GM23338 (cell line): ENCODE results near the gene MYO18A.

Experiments
- EZH2 ChIP-seq: fragments of 200-600 bp; sonication (generic); IDR thresholded peaks from one replicate; pipeline ENCODE4 v1.8.0; 2017; ENCODE audit warnings: antibody characterized with exemption, mild to moderate bottlenecking, low read depth; ENCODE audit not compliant: unreplicated experiment
- EZH2phosphoT487 ChIP-seq: fragments of 200-600 bp; sonication (generic); IDR thresholded peaks from one replicate; pipeline ENCODE4 v1.8.1; 2018; ENCODE audit warnings: antibody characterized with exemption; ENCODE audit not compliant: unreplicated experiment
- STAT1 ChIP-seq: IDR thresholded peaks from one replicate; pipeline ENCODE4 v1.6.1; 2016; ENCODE audit warnings: antibody characterized with exemption; ENCODE audit not compliant: unreplicated experiment
- TF ChIP-seq, protein P1 (sequence below), 2 experiments: fragments of 200-600 bp in 1 of 2; sonication (generic) in 1 of 2; conservative IDR thresholded peaks; 2 replicates each; pipeline versions ENCODE4 v1.5.1 to v1.6.1; 2016 to 2017; ENCODE audit warnings: antibody characterized with exemption in 2 of 2, low read depth in 2 of 2, mild to moderate bottlenecking in 2 of 2, moderate library complexity in 1 of 2
- TF ChIP-seq, protein P2 (sequence below): IDR thresholded peaks from one replicate; pipeline ENCODE4 v1.6.1; 2018; ENCODE audit warnings: antibody characterized with exemption; ENCODE audit not compliant: unreplicated experiment

DNA sequence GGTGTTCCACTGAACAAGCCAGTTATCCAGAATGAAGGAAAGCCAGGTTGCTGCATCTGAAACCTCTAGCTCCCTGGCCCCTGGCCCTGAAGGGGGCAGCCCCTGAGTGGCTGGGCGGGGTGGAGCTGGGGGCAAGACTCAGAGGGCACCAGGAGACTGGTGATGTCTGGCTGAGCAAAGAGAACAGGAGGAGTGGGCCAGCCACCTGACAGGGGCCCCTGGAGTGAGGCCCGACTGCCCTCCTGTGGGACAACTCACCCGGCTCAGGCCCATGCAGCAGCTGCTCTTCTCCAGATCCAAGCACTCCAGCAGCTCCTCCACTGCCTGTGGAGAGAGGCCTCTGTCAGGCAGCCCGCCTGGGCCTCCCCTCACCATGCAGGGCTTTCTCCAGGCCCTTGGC is 76.9 kb downstream of the MYO18A start:
- no peak for TF ChIP-seq EZH2
- TF ChIP-seq, protein P1, sequence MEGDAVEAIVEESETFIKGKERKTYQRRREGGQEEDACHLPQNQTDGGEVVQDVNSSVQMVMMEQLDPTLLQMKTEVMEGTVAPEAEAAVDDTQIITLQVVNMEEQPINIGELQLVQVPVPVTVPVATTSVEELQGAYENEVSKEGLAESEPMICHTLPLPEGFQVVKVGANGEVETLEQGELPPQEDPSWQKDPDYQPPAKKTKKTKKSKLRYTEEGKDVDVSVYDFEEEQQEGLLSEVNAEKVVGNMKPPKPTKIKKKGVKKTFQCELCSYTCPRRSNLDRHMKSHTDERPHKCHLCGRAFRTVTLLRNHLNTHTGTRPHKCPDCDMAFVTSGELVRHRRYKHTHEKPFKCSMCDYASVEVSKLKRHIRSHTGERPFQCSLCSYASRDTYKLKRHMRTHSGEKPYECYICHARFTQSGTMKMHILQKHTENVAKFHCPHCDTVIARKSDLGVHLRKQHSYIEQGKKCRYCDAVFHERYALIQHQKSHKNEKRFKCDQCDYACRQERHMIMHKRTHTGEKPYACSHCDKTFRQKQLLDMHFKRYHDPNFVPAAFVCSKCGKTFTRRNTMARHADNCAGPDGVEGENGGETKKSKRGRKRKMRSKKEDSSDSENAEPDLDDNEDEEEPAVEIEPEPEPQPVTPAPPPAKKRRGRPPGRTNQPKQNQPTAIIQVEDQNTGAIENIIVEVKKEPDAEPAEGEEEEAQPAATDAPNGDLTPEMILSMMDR (conservative IDR thresholded peaks at IDR 0.05; ENCODE audit: low read depth in 2 of 2): no peak
- no peak for TF ChIP-seq EZH2phosphoT487
- TF ChIP-seq, protein P2, sequence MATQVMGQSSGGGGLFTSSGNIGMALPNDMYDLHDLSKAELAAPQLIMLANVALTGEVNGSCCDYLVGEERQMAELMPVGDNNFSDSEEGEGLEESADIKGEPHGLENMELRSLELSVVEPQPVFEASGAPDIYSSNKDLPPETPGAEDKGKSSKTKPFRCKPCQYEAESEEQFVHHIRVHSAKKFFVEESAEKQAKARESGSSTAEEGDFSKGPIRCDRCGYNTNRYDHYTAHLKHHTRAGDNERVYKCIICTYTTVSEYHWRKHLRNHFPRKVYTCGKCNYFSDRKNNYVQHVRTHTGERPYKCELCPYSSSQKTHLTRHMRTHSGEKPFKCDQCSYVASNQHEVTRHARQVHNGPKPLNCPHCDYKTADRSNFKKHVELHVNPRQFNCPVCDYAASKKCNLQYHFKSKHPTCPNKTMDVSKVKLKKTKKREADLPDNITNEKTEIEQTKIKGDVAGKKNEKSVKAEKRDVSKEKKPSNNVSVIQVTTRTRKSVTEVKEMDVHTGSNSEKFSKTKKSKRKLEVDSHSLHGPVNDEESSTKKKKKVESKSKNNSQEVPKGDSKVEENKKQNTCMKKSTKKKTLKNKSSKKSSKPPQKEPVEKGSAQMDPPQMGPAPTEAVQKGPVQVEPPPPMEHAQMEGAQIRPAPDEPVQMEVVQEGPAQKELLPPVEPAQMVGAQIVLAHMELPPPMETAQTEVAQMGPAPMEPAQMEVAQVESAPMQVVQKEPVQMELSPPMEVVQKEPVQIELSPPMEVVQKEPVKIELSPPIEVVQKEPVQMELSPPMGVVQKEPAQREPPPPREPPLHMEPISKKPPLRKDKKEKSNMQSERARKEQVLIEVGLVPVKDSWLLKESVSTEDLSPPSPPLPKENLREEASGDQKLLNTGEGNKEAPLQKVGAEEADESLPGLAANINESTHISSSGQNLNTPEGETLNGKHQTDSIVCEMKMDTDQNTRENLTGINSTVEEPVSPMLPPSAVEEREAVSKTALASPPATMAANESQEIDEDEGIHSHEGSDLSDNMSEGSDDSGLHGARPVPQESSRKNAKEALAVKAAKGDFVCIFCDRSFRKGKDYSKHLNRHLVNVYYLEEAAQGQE: no peak
- no peak for TF ChIP-seq STAT1
